ENCODE data around the gene MXRA5. TPM values are rescaled to one million over a fixed set of nuclear protein-coding genes. Genes with fewer than 3 reads are reported as not detected.

The MXRA5 gene, protein sequence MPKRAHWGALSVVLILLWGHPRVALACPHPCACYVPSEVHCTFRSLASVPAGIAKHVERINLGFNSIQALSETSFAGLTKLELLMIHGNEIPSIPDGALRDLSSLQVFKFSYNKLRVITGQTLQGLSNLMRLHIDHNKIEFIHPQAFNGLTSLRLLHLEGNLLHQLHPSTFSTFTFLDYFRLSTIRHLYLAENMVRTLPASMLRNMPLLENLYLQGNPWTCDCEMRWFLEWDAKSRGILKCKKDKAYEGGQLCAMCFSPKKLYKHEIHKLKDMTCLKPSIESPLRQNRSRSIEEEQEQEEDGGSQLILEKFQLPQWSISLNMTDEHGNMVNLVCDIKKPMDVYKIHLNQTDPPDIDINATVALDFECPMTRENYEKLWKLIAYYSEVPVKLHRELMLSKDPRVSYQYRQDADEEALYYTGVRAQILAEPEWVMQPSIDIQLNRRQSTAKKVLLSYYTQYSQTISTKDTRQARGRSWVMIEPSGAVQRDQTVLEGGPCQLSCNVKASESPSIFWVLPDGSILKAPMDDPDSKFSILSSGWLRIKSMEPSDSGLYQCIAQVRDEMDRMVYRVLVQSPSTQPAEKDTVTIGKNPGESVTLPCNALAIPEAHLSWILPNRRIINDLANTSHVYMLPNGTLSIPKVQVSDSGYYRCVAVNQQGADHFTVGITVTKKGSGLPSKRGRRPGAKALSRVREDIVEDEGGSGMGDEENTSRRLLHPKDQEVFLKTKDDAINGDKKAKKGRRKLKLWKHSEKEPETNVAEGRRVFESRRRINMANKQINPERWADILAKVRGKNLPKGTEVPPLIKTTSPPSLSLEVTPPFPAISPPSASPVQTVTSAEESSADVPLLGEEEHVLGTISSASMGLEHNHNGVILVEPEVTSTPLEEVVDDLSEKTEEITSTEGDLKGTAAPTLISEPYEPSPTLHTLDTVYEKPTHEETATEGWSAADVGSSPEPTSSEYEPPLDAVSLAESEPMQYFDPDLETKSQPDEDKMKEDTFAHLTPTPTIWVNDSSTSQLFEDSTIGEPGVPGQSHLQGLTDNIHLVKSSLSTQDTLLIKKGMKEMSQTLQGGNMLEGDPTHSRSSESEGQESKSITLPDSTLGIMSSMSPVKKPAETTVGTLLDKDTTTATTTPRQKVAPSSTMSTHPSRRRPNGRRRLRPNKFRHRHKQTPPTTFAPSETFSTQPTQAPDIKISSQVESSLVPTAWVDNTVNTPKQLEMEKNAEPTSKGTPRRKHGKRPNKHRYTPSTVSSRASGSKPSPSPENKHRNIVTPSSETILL (N-terminal part only)
- 0.37 and 0.50 TPM in 2 replicates for total RNA-seq (ENCODE audit: low replicate concordance)

DNA sequence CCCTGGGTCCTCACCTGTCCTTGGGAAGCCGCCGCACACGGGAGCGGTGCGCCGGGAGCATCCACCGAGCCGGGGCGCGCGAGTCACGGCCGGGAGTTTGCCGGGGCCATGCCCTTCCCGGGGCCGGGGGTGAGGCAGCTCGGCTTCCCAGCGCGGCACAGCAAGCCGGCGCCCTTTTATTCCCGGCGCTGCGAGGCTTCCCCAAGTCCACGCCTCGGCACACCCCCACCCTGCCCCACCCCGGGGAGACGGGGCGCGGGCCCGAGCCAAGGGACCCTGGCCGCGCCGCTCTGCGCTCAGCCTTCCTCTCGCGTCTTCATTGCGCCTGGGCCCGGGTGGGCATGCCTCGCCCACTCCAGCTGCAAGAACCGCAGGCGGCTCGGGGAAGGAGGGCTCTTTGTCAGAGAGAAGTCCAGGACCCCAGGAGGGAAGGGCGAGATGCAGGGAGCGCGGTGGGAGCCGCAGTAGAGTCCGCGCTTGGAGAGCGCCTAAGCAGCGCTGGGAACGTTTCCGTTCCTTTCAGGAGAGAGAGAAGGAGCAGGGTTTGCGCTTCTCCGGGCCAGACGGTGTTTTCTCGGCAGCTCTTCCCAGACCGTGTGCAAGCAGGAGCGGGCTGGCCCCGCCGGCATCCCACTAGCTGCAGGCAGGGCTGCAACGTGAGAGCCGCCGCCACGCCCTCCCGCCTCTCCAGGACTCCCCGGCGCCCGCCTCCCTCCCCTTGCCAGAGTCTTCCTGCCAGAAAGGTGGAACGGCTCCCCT lies at the start of gene MXRA5:
Gene MXRA5, minus strand, starts transcription at position 152 of the 759 bp plus-strand sequence. CDS start 2,819 bp downstream, outside the sequence.
- peak within 1 kb of the TSS; percentile 77 for H2AFZ ChIP-seq (replicated peaks)
- DNase-seq (ENCODE audit: low spot score): peak; percentile 74
- Mint-ChIP-seq H3K27me3 (ENCODE audit: insufficient read depth, low read depth) (peaks cover 15% of the 10 kb centered on the region), H3K4me1 (peaks cover 3% of the 10 kb centered on the region), H3K9me3 (peaks cover 15% of the 10 kb centered on the region), H3K4me3 (peak within 1 kb of the TSS; percentile 96), H3K27ac (peak within 1 kb of the TSS; percentile 68), H3K36me3 (peaks cover 9% of the 10 kb centered on the region)
- no peaks in the 10 kb centered on the region for H3K36me3 ChIP-seq
- peak within 1 kb of the TSS; percentile 83 for H3K4me2 ChIP-seq
- H3K79me2 ChIP-seq (ENCODE audit: low read depth): no peaks in the 10 kb centered on the region
- no peak for TF ChIP-seq EZH2phosphoT487 (IDR thresholded peaks at IDR 0.05)
- no peak for TF ChIP-seq EZH2 (IDR thresholded peaks at IDR 0.05)
- no peak for TF ChIP-seq CTCF (IDR thresholded peaks at IDR 0.05)
- H3K4me1 ChIP-seq: no peaks in the 10 kb centered on the region
- no peaks in the 10 kb centered on the region for H4K20me1 ChIP-seq (ENCODE audit: low read depth)
- H3K27me3 ChIP-seq: peaks cover 57% of the 10 kb centered on the region
- H3K27ac ChIP-seq: no peak within 1 kb of the TSS
- H3K9ac ChIP-seq: no peak within 1 kb of the TSS
- peak within 1 kb of the TSS; percentile 52 for H3K4me3 ChIP-seq
- H3K9me3 ChIP-seq (ENCODE audit: low read depth): no peaks in the 10 kb centered on the region
- H3F3A ChIP-seq (ENCODE audit: low read depth): peaks cover 3% of the 10 kb centered on the region

- no peak overlapping the region for H3K4me2 ChIP-seq
- H2AFZ ChIP-seq (replicated peaks): no peak overlapping the region
- no peak overlapping the region for H3K9ac ChIP-seq
- no peaks in the 10 kb centered on the region for H3K79me2 ChIP-seq (ENCODE audit: low read depth)
- H3K27ac Mint-ChIP-seq: no peak overlapping the region
- H3K4me1 ChIP-seq: no peaks in the 10 kb centered on the region
- H3F3A ChIP-seq (ENCODE audit: low read depth): no peaks in the 10 kb centered on the region
- peaks cover 2% of the 10 kb centered on the region for H3K4me1 Mint-ChIP-seq
- no peaks in the 10 kb centered on the region for H3K36me3 ChIP-seq
- no peaks in the 10 kb centered on the region for H4K20me1 ChIP-seq (ENCODE audit: low read depth)
- H3K27ac ChIP-seq: no peak overlapping the region
- TF ChIP-seq CTCF (IDR thresholded peaks at IDR 0.05) (no peak), EZH2 (IDR thresholded peaks at IDR 0.05) (no peak), EZH2phosphoT487 (IDR thresholded peaks at IDR 0.05) (no peak)
- peaks cover 4% of the 10 kb centered on the region for H3K27me3 Mint-ChIP-seq (ENCODE audit: insufficient read depth, low read depth)
- no peak for DNase-seq (ENCODE audit: low spot score)
- no peak overlapping the region for H3K4me3 Mint-ChIP-seq
- H3K9me3 ChIP-seq (ENCODE audit: low read depth): peaks cover 3% of the 10 kb centered on the region
- no peaks in the 10 kb centered on the region for H3K36me3 Mint-ChIP-seq
- H3K27me3 ChIP-seq: no peaks in the 10 kb centered on the region
- no peak overlapping the region for H3K4me3 ChIP-seq
- H3K9me3 Mint-ChIP-seq: peaks cover 2% of the 10 kb centered on the region
Observed at GRCh38 chrX:3393581-3394111, 47.2 kb upstream of the MXRA5 start.

- Mint-ChIP-seq H3K9me3 (peaks cover 2% of the 10 kb centered on the region), H3K27me3 (ENCODE audit: insufficient read depth, low read depth) (peaks cover under 1% of the 10 kb centered on the region), H3K36me3 (no peaks in the 10 kb centered on the region), H3K27ac (no peak overlapping the region), H3K4me1 (peaks cover 2% of the 10 kb centered on the region), H3K4me3 (no peak overlapping the region)
- no peak overlapping the region for H3K27ac ChIP-seq
- H3F3A ChIP-seq (ENCODE audit: low read depth): no peaks in the 10 kb centered on the region
- no peaks in the 10 kb centered on the region for H4K20me1 ChIP-seq (ENCODE audit: low read depth)
- no peaks in the 10 kb centered on the region for H3K79me2 ChIP-seq (ENCODE audit: low read depth)
- no peaks in the 10 kb centered on the region for H3K36me3 ChIP-seq
- no peak overlapping the region for H3K4me3 ChIP-seq
- no peak overlapping the region for H3K9ac ChIP-seq
- H3K4me2 ChIP-seq: no peak overlapping the region
- no peaks in the 10 kb centered on the region for H3K4me1 ChIP-seq
- H3K27me3 ChIP-seq: no peaks in the 10 kb centered on the region
- no peak for DNase-seq (ENCODE audit: low spot score)
- H3K9me3 ChIP-seq (ENCODE audit: low read depth): peaks cover 3% of the 10 kb centered on the region
- TF ChIP-seq CTCF (IDR thresholded peaks at IDR 0.05) (no peak), EZH2phosphoT487 (IDR thresholded peaks at IDR 0.05) (no peak), EZH2 (IDR thresholded peaks at IDR 0.05) (no peak)
- no peak overlapping the region for H2AFZ ChIP-seq (replicated peaks)
Observed at GRCh38 chrX:3393178-3393577, 46.7 kb upstream of the MXRA5 start.

Data from neural progenitor cell (in vitro differentiated cells).